HUES64 (cell line): Measurements from ENCODE around the gene GARNL3. TPM values are rescaled to one million over a fixed set of nuclear protein-coding genes. Genes with fewer than 3 reads are reported as not detected.

Experiments
- H3K27ac ChIP-seq: 2 replicates; pipeline ENCODE4 v1.7.0; 2013; ENCODE audit warnings: low read depth, low read length, inconsistent platforms
- H3K27me3 ChIP-seq: 2 replicates; pipeline ENCODE4 v1.6.1; 2013; ENCODE audit warnings: mild to moderate bottlenecking, low read length; ENCODE audit not compliant: insufficient read depth
- H3K36me3 ChIP-seq: 2 replicates; pipeline ENCODE4 v1.6.1; 2013; ENCODE audit warnings: mild to moderate bottlenecking, low read length; ENCODE audit not compliant: insufficient read depth
- H3K4me1 ChIP-seq: 2 replicates; pipeline ENCODE4 v1.6.1; 2013; ENCODE audit warnings: mild to moderate bottlenecking, low read length, moderate library complexity; ENCODE audit not compliant: insufficient read depth
- H3K4me3 ChIP-seq: 2 replicates; pipeline ENCODE4 v1.5.1; 2013; ENCODE audit warnings: mild to moderate bottlenecking, low read length, moderate library complexity
- H3K9ac ChIP-seq: 2 replicates; pipeline ENCODE4 v1.6.1; 2013; ENCODE audit warnings: mild to moderate bottlenecking, low read depth, low read length
- H3K9me3 ChIP-seq: 2 replicates; pipeline ENCODE4 v1.6.1; 2013; ENCODE audit warnings: low read depth, low read length; ENCODE audit not compliant: insufficient read depth
- WGBS: fragments of 150-250, 120-280 bp; methylation state at CpG from one replicate; pipeline ENCODE4 v1.1.7; 2013; ENCODE audit warnings: missing lambda C conversion rate; 5-methylcytosine and 5-hydroxymethylcytosine counted together
- polyA plus RNA-seq, 2 experiments: library from polyadenylated mRNA; stranded (reverse); fragments of 50-300 nt; gene quantifications; one replicate each; pipeline ENCODE4 v1.2.3, GENCODE V29; 2013

The GARNL3 gene
- polyA plus RNA-seq (2013, experiment 1 of 2) = 3.5 TPM
- polyA plus RNA-seq (2013, experiment 2 of 2) = 3.9 TPM

GRCh38 chr9:127264462-127265219 lies at the start of gene GARNL3:
TSS of gene GARNL3 (plus strand) at chr9:127264774. CDS start at chr9:127264878, 104 bp downstream.
- no peak within 1 kb of the TSS for H3K4me3 ChIP-seq
- no peaks in the 10 kb centered on the region for H3K36me3 ChIP-seq
- no peaks in the 10 kb centered on the region for H3K27me3 ChIP-seq
- H3K9ac ChIP-seq = peak within 1 kb of the TSS; percentile 11; the same call in 1 of the 2 replicates
- no peak within 1 kb of the TSS; the same call in 1 of the 2 replicates for H3K27ac ChIP-seq
- WGBS = 69% methylated on average over 8 of the region's 8 CpGs
- peaks cover 10% of the 10 kb centered on the region for H3K4me1 ChIP-seq
- H3K9me3 ChIP-seq = no peaks in the 10 kb centered on the region

- H3K36me3 ChIP-seq = no peaks in the 10 kb centered on the region
- no peaks in the 10 kb centered on the region for H3K27me3 ChIP-seq
- H3K27ac ChIP-seq = no peak overlapping the region
- no peak overlapping the region for H3K4me3 ChIP-seq
- no peak overlapping the region for H3K9ac ChIP-seq
- H3K4me1 ChIP-seq = peaks cover 5% of the 10 kb centered on the region; the same call in 1 of the 2 replicates
- 92% methylated on average over 14 of the region's 14 CpGs for WGBS
- H3K9me3 ChIP-seq = no peaks in the 10 kb centered on the region
These were observed 49.0 kb upstream of the GARNL3 start for GRCh38 chr9:127215268-127216209.

GRCh38 chr9:127216210-127216887 lies 48.2 kb upstream of the GARNL3 start:
- Histone ChIP-seq H3K9ac (no peak overlapping the region), H3K27ac (no peak overlapping the region), H3K4me3 (no peak overlapping the region), H3K36me3 (no peaks in the 10 kb centered on the region), H3K27me3 (no peaks in the 10 kb centered on the region), H3K4me1 (no peaks in the 10 kb centered on the region), H3K9me3 (no peaks in the 10 kb centered on the region)
- 93% methylated on average over 7 of the region's 7 CpGs for WGBS

GRCh38 chr9:127216888-127217217 lies 47.7 kb upstream of the GARNL3 start:
- H3K9me3 ChIP-seq = no peaks in the 10 kb centered on the region
- no peak overlapping the region for H3K9ac ChIP-seq
- 82% methylated on average over 5 of the region's 5 CpGs for WGBS
- no peak overlapping the region for H3K4me3 ChIP-seq
- H3K27me3 ChIP-seq = no peaks in the 10 kb centered on the region
- no peaks in the 10 kb centered on the region for H3K36me3 ChIP-seq
- no peak overlapping the region for H3K27ac ChIP-seq
- no peaks in the 10 kb centered on the region for H3K4me1 ChIP-seq

GRCh38 chr9:127218818-127219217 lies 45.8 kb upstream of the GARNL3 start:
- H3K4me3 ChIP-seq = no peak overlapping the region
- no peaks in the 10 kb centered on the region for H3K9me3 ChIP-seq
- H3K9ac ChIP-seq = no peak overlapping the region
- H3K27ac ChIP-seq = no peak overlapping the region
- no peaks in the 10 kb centered on the region for H3K4me1 ChIP-seq
- WGBS = 86% methylated on average over 10 of the region's 10 CpGs
- peaks cover 18% of the 10 kb centered on the region for H3K27me3 ChIP-seq
- H3K36me3 ChIP-seq = no peaks in the 10 kb centered on the region

GRCh38 chr9:127219520-127219919 lies 45.1 kb upstream of the GARNL3 start:
- H3K27me3 ChIP-seq = peaks cover 21% of the 10 kb centered on the region
- no peaks in the 10 kb centered on the region for H3K9me3 ChIP-seq
- no peak overlapping the region for H3K9ac ChIP-seq
- no peak overlapping the region for H3K27ac ChIP-seq
- H3K36me3 ChIP-seq = no peaks in the 10 kb centered on the region
- H3K4me1 ChIP-seq = no peaks in the 10 kb centered on the region
- H3K4me3 ChIP-seq = no peak overlapping the region
- 89% methylated on average over 6 of the region's 6 CpGs for WGBS

- H3K4me1 ChIP-seq = no peaks in the 10 kb centered on the region
- no peak overlapping the region for H3K27ac ChIP-seq
- H3K4me3 ChIP-seq = no peak overlapping the region
- peaks cover 36% of the 10 kb centered on the region for H3K27me3 ChIP-seq
- H3K36me3 ChIP-seq = no peaks in the 10 kb centered on the region
- no peak overlapping the region for H3K9ac ChIP-seq
- WGBS = 88% methylated on average over 2 of the region's 2 CpGs
- no peaks in the 10 kb centered on the region for H3K9me3 ChIP-seq
These were observed 42.9 kb upstream of the GARNL3 start for GRCh38 chr9:127221695-127222094.

GRCh38 chr9:127222388-127223095 lies 42.0 kb upstream of the GARNL3 start:
- no peak overlapping the region for H3K9ac ChIP-seq
- H3K27ac ChIP-seq = no peak overlapping the region
- H3K27me3 ChIP-seq = peaks cover 41% of the 10 kb centered on the region
- WGBS = 90% methylated on average over 14 of the region's 15 CpGs
- H3K36me3 ChIP-seq = no peaks in the 10 kb centered on the region
- no peaks in the 10 kb centered on the region for H3K9me3 ChIP-seq
- no peak overlapping the region for H3K4me3 ChIP-seq
- no peaks in the 10 kb centered on the region for H3K4me1 ChIP-seq

GRCh38 chr9:127223266-127223665 lies 41.3 kb upstream of the GARNL3 start:
- H3K9me3 ChIP-seq = no peaks in the 10 kb centered on the region
- WGBS = 80% methylated on average over 4 of the region's 4 CpGs
- no peak overlapping the region for H3K4me3 ChIP-seq
- H3K27me3 ChIP-seq = peaks cover 41% of the 10 kb centered on the region
- H3K9ac ChIP-seq = no peak overlapping the region
- H3K27ac ChIP-seq = no peak overlapping the region
- no peaks in the 10 kb centered on the region for H3K36me3 ChIP-seq
- H3K4me1 ChIP-seq = no peaks in the 10 kb centered on the region

GRCh38 chr9:127223810-127224177 lies 40.8 kb upstream of the GARNL3 start:
- no peaks in the 10 kb centered on the region for H3K9me3 ChIP-seq
- 36% methylated on average over 8 of the region's 8 CpGs for WGBS
- peaks cover 41% of the 10 kb centered on the region for H3K27me3 ChIP-seq
- peak overlapping the region; percentile 71 for H3K4me3 ChIP-seq
- no peaks in the 10 kb centered on the region for H3K36me3 ChIP-seq
- H3K9ac ChIP-seq = no peak overlapping the region
- H3K27ac ChIP-seq = no peak overlapping the region
- H3K4me1 ChIP-seq = no peaks in the 10 kb centered on the region
